ENCODE results near the gene BAG3. TPM values are rescaled to one million over a fixed set of nuclear protein-coding genes. Genes with fewer than 3 reads are reported as not detected.

The BAG3 gene
- total RNA-seq, 1 donor from 2014 or later, result 24.6 TPM

DNA sequence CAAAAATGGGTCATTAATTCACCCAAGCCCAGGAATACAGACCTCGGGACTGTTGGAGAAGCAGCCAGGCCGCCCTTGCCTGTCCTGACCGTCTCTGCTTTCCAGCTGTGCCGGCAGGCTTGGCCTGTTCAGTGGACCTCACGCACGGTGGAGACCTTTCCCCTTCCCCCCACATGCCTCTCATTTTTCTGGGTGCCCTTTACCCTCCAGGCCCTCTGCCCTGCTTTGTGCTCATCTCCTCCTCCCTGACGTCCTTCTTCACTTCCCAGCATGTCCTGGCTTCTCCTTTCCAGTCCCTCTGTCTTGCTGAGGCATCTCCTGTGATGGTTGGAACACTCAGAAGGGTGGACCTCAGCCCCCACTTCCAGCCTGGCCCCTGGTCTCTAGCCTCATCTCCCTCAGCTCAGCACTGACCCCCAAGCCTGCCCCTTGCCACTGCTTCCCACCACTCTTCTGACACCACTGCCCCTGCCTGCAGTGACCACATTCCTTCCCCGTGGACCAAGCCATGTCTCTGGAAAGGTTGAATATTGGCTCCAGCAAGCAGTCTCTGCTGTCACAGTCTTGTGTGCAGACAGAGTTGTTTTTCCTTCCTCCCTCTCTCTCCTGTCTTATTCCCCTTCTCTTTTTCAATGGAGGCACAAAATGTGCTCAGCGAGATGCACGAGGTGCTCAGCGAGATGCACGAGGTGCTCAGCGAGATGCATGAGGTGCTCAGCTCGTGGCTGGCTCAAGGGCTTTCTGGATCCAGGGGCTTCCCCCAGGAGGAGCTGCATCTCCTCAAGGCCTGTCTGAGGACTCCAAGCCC lies 14.9 kb downstream of the BAG3 start:
- intact Hi-C loops (cut with micrococcal nuclease), result no loop called here

DNA sequence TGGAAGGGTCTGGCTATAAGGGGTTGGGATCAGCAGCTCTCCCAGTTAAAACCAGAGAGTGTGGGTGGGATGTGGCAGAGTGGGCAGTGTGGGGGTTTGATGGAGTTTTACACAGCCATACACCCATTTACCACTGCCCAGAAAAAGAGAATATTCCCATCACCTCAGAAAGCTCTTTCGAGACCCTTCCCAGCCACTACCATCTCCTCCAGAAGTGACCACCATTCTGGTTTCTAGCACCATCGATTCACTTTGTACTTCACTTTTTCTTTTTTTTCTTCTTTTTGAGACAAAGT lies 15.5 kb downstream of the BAG3 start:
- intact Hi-C loops (cut with micrococcal nuclease), result no loop called here

DNA sequence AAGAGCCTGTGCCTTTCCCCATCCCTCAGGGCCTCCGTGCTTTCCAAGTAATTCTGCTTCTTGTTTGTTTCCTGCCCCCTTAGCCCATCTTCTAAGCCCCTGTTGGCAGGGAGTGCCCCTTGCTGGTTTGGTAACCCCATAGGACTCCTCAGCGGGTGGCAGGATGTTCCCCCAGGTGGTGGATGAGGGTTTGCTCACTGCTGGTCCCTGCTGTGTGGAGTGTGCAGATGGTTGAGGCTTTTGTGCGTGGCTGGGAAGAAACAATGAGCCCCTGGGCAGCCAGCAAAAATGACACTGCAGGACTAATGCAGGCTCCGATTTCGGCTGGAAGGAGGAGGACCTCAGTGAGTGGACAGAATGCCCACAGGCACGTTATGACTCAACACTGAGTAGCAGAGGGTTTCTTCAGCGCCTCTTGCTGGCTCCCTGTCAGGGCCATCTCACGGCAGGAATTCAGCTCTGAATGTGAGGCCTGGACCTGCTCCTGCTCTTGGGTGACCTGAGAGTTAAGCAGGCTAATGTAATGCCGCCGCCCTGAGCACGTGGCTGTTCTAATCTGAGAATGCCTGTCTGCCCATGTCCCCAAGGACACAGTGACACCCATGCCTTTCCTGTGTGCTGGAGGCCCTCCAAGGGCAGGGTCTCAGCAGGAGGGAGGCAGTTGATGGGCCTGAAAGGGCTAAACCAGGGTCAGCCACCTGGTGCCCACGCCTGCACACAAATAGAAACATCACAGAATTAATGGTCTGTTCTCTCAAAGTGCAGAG lies 16.6 kb downstream of the BAG3 start:
- intact Hi-C loops (cut with micrococcal nuclease), result no loop called here

DNA sequence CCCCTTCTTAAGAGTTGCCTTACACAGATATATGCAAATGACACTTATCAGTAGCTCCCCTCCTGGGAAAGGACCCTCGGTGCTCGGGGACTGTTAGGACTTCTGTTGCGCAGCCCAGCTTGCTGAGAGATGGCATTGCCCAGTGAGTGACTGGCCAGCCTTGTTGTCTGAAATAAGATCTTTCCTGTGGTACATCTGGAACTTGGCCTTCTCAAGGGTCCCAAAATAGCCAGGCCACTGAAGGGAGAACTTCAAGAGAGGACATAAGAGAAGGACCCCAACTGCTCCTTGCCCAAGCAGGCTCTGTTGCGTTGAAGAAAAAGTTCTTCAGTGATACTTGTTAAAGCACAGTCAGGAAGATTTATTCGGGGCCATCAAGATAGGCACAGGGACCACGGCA lies 17.3 kb downstream of the BAG3 start:
- intact Hi-C loops (cut with micrococcal nuclease), result no loop called here

DNA sequence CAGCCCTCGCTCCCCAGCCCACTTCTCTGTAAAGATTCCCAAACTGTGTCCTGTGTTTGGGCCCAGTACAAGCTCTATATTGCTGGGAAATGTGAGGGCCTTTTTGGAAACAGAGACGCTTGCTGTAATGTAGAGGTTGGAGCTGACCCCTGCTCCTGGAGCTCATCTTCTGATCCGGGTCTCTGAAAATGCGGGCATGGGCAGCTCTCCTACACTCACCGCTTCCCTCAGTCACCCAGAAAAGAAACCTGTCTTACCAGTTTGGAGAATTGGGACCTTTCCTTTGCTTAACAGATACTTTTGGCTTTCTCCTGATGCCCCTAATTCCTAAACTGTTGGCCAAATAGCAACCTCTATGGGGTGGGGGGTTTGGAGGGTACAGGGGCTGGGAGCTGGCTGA lies 18.2 kb downstream of the BAG3 start:
- intact Hi-C loops (cut with micrococcal nuclease), result no loop called here

DNA sequence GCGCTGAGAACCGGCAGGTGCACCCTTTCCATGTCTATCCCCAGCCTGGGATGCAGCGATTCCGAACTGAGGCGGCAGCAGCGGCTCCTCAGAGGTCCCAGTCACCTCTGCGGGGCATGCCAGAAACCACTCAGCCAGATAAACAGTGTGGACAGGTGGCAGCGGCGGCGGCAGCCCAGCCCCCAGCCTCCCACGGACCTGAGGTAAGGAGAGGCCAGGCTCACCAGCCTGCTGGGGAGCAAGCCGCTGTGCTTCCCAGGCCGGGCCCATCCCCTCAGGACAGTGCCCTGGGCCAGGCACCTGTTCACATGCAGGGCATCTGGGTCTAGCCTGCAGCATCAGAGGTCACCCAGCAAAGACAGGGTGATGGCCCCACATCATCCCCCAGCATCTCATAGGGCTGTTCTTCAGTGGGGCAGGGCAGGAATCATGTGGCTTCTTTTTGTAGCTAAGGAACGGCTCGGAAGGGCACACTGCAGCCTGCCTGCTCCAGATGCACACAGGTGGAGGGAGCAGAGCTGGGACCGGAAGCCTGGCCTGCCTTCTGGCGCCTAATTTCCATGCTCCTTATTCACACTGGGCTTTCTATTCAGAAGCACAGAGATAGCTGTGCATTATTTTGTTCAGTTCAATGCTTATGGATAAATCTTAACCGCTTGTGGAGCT lies 18.9 kb downstream of the BAG3 start:
- intact Hi-C loops (cut with micrococcal nuclease), result no loop called here

DNA sequence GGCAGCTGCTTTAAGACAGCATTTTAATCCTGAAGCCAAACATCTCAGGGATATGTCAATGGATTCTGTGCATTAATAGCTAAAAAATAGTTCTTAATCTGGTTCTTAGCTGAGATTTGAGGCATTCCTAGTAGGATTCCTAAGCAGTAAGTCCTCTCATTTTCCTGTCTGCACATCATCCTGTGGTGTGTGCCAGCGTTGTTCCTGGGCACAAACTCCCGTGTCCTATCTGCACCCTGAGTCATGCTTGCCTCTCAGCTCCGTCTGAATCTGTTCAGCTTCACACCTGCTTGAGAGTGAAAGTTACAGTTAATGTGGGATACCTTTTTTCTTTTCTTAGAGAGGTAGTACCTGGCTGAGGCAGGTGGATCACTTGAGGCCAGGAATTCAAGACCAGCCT lies 19.5 kb downstream of the BAG3 start:
- intact Hi-C loops (cut with micrococcal nuclease), result no loop called here

DNA sequence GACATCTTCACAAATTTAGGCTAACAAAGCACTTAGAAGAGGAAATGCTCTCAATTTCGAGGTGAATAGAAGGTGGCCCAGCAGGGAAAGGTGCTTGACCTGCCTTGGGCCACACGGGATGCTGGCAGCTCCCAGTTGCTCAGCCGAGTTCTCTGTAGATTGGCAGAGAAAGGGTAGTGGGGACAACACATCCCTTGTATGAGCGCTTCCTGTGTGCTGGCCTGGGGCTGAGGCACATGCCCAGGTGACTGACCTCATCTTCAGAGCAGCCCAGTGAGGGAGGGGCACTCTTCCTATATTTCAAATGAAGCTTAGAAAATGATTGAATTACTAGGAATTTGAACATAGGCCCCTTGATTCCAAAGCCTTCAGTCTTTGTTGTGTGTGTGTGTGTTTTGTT lies 20.2 kb downstream of the BAG3 start:
- intact Hi-C loops (cut with micrococcal nuclease), result no loop called here

DNA sequence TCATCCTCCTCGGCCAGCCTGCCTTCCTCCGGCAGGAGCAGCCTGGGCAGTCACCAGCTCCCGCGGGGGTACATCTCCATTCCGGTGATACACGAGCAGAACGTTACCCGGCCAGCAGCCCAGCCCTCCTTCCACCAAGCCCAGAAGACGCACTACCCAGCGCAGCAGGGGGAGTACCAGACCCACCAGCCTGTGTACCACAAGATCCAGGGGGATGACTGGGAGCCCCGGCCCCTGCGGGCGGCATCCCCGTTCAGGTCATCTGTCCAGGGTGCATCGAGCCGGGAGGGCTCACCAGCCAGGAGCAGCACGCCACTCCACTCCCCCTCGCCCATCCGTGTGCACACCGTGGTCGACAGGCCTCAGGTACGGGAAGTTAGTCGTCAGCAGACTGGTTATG lies 21.1 kb downstream of the BAG3 start:
- intact Hi-C loops (cut with micrococcal nuclease), result no loop called here

DNA sequence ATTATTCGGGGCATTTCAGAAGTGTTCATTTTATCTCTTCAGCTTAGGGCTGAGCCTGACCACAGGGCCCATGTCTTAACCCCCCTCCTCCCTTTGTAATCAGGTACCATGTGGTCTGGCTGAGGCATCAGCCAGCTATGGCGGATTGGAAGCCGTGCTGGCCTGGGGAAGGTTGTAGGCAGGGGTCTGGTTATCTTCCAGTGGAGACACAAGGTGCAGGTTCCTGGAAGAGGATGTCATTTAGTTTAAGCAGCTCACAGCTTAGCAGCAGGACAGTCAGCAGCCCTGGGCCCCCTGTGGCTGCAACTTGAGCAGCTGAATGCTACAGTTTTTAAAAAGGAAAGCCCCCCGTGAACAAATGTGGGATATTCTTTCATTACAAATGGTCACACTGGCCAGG lies 22.1 kb downstream of the BAG3 start:
- intact Hi-C loops (cut with micrococcal nuclease), result no loop called here

DNA sequence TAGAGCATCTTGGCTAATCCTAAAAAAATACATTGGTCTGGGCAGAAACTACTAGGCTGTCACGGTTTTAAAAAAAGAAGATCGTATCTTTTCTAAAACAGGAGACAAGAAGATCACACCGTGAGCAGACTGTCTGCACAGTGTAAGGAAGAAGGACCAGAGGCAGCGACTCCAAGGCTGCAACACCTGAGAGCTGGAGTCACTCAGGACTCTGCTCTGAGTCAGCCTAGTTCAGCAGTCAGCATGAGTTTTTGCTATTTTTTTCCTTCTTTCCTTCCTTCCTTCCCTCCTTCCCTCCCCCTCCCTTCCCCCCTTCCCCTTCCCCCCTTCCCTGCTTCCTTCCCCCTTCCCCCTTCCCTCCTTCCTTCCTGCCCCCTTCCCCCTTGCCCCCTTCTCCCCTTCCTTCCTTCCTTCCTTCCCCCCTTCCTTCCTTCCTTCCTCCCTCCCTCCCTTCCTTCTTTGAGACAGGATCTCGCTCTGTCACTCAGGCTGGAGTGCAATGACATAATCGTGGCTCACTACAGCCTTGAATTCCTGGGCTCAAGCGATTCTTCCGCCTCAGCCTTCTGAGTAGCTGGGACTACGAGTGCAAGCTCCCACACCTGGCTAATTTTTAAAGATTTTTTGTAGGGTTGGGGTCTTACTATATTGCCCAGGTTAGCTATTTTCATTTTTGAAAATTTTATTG lies 24.4 kb downstream of the BAG3 start:
- intact Hi-C loops (cut with micrococcal nuclease), result no loop called here

DNA sequence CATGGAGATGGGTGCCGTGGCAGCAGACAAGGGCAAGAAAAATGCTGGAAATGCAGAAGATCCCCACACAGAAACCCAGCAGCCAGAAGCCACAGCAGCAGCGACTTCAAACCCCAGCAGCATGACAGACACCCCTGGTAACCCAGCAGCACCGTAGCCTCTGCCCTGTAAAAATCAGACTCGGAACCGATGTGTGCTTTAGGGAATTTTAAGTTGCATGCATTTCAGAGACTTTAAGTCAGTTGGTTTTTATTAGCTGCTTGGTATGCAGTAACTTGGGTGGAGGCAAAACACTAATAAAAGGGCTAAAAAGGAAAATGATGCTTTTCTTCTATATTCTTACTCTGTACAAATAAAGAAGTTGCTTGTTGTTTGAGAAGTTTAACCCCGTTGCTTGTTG lies 25.9 kb downstream of the BAG3 start:
- intact Hi-C loops (cut with micrococcal nuclease), result no loop called here

DNA sequence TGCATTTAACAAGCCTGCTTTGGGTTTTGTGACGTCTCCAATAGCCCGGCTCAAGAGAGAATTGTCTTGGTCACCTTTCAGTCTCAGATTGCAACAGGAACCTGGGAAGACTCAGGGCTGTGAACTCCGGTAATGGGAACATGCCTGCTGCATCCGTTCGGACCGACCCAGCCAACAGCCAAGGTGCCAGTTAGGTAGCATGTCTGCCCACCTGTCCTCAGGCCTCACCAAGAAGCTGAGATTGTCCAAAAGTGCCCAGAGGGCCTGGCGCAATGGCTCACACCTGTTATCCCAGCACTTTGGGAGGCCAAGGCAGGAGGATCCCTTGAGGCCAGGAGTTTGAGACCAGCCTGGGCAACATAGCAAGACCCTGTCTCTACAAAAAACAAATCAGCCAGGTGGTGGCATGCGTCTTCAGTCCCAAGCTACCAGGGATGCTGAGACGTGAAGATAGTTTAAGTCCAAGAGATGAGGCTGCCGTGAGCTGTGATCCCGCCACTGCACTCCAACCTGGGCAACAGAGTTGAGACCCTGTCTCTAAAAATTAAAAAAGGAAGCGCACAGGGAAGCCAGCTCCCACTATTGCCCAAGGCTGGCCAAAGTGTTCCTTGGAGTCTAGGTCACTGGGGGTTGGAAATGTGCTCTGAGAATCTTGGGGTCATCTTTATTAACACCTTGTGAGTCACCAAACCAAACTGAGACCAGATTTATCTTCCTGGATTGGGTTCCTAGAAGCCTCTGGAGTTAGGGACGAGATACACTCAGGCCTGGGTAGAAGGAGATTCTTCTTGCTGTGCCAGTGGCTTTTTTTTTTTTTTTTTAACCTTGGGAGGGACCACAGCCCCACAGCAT lies 26.9 kb downstream of the BAG3 start:
- intact Hi-C loops (cut with micrococcal nuclease), result no loop called here

DNA sequence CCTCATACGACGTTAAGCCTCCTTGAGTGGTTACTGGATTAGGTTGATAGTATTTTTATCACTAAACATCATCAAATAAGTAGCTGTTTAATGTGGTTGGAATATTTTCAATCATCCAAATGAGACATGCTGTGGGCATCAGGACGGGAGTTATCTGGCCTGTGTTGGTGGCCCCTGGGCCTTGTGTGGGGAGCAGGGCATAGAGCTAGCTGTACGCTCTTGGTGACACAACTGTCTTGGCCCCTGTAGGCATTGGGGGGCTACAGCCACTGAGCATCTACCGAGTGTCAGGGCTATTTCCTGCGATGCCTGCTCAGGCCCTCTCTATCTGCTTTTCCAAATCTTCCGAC lies 28.3 kb downstream of the BAG3 start:
- intact Hi-C loops (cut with micrococcal nuclease), result no loop called here

DNA sequence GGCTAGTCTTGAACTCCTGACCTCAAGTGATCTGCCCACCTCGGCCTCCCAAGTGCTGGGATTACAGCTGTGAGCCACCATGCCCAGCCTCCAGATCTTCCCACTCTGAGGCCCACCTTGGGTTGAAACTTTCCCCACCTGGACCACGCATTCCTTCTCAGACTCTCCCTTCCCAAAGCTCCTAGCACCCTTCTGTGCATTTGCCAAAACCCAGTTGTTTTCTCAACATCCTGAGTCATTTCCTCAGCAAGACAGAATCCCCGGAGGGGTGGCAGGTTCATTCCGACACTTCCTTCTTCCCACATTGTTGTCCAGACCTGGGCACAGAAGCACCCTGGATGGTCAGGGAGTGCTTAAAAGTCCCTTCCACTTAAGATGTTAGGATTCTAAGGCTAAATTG lies 28.9 kb downstream of the BAG3 start:
- intact Hi-C loops (cut with micrococcal nuclease), result no loop called here

DNA sequence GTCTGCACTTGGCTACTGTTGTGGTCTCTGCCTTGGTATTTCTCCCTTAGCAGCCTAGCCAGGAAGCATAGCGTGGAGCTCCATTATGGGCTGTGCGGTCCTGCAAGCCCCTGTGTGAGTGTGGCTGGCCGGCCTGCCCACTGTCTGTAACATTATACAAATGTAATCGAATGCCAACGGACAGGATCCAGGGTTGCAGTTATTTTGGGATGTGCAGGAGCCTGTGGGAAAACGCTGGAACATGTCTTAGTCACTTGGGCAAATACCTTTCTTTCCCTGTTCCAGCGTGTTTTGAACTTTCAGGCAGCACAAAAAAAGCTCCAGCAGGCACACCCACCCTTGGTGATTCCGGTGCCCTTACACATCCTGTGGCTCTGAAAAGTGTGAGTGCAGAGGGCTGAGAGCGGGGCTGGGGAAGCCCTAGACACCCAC lies 29.5 kb downstream of the BAG3 start:
- intact Hi-C loops (cut with micrococcal nuclease), result no loop called here

DNA sequence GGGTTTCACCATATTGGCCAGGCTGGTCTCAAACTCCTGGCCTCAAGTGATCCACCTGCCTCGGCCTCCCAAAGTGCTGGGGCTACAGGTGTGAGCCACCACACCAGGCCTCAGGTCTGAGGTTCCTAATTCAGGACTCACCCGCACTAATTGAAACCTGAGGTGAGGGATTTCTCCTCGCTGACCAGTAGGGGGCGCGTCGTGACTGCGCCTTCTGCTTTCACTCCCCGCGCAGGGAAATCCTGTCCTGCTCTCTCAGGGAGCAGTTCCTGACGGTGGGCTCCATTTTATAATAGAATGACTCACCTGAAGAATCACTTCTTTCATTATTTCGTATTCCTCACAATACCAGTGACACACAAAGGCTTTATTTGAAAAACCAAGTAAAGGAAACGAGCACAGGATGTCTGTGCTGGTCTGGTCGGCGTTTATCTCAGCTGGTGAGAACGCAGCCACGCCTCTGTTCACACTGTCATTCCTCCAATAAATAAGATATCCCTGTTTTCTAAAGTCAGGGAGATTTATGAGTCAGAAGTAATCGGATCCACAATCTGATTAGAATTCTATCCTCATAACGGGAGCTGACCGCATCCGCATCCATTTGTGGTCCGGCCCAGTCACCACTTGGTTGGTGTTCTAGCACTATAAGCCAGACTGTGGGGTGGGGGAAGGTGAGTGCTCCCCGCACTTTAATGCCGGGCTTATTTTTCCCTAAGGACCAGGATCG lies 35.4 kb downstream of the BAG3 start:
- intact Hi-C loops (cut with micrococcal nuclease), result loop anchor here (1.0 kb wide), 6 partner anchors 18 to 173 kb away; partner anchors contain the start of gene INPP5F

DNA sequence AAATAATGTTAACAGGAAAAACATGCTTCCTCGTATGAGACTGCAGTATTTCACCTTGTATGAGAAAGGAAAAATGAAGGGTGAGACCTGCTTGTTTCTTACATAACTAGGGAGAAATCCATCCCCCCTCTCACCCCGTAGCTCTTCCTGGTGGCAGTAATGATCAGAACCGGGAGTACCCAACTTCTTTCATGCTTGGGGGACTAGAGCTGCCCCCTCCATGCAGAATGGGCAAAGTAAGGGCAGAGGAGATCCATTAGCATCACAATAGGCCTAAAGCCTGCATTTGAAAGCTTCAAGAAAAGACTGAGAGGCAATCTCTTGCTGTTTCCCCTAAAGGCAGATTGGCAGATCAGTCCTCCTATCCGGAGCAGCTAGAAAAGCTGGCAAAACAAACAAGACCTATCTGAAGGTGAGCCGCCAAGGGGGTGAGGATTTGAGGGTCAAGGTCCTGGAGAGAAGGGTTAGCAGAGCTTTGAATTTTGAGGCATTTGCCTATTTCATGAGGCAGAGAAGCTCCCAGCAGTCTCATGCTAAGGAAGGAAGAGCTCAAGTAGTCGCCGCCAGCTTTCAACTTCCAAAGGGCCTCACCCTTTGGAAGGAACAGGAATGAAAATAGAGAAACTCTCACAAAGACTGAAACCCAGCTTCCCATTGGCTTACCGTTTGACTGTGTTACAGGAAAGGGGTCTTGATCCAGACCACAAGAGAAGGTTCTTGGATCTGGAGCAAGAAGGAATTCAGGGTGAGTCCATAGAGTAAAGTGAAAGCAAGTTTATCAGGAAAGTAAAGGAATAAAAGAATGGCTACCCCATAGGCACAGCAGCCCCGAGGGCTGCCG lies 36.2 kb downstream of the BAG3 start:
- intact Hi-C loops (cut with micrococcal nuclease), result no loop called here

DNA sequence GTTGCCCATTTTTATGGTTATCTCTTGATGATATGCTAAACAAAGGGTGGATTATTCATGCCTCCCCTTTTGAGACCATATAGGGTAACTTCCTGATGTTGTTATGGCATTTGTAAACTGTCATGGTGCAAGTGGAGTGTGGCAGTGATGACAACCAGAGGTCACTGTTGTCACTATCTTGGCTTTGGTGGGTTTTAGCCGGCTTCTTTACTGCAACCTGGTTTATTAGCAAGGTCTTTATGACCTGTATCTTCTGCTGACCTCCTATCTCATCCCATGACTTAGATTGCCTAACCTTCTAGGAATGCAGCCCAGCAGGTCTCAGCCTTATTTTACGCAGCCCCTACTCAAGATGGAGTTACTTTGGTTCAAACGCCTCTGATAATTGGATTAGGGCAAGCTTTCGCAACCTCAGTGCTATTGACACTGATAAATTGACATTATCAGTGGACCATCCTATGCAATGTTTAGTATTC lies 36.9 kb downstream of the BAG3 start:
- intact Hi-C loops (cut with micrococcal nuclease), result no loop called here
